Esophagus muscularis mucosa (tissue), 4 donors: Measurements from ENCODE around the gene ZRANB2. TPM values are rescaled to one million over a fixed set of nuclear protein-coding genes. Genes with fewer than 3 reads are reported as not detected.

Source experiments
- DNase-seq: peaks from one replicate; pipeline ENCODE4 v3.0.0-alpha.2; 2017; ENCODE audit errors: extremely low spot score
- H3K27ac ChIP-seq, 4 donors: fragments of 200-600 bp; sonication (generic); replicated peaks in 1 of 4; 1 replicate in 3 of 4; 2 replicates in 1 of 4; pipeline ENCODE4 v1.5.1; 2016 to 2019; ENCODE audit warnings: mild to moderate bottlenecking in 1 of 4
- H3K27me3 ChIP-seq, 4 donors: fragments of 200-600 bp; sonication (generic); one replicate each; pipeline versions ENCODE4 v1.5.1 to v1.6.0; 2016 to 2019
- H3K36me3 ChIP-seq, 4 donors: fragments of 200-600 bp; sonication (generic); one replicate each; pipeline ENCODE4 v1.5.1; 2016 to 2019
- H3K4me1 ChIP-seq, 4 donors: fragments of 200-600 bp; sonication (generic); one replicate each; pipeline ENCODE4 v1.5.1; 2016 to 2019
- H3K4me3 ChIP-seq, 4 donors: fragments of 200-600 bp; sonication (generic); 1 replicate in 2 of 4; 2 replicates in 2 of 4; pipeline ENCODE4 v1.5.1; 2016 to 2019; ENCODE audit warnings: mild to moderate bottlenecking in 4 of 4, moderate library complexity in 1 of 4
- H3K9me3 ChIP-seq, 4 donors: fragments of 200-600 bp; sonication (generic); 1 replicate in 3 of 4; 2 replicates in 1 of 4; pipeline ENCODE4 v1.5.1; 2016 to 2019
- EP300 ChIP-seq: sonication (generic); formaldehyde crosslinking; IDR thresholded peaks from one replicate; pipeline ENCODE4 v1.6.1; 2017; ENCODE audit warnings: antibody characterized with exemption
- POLR2A ChIP-seq: fragments of 450-650 bp; IDR thresholded peaks from one replicate; pipeline ENCODE4 v1.6.1; 2017; ENCODE audit warnings: antibody characterized with exemption, moderate library complexity, mild to moderate bottlenecking, low read depth
- POLR2AphosphoS5 ChIP-seq, 2 donors: sonication (generic); formaldehyde crosslinking; IDR thresholded peaks; one replicate each; pipeline ENCODE4 v1.6.1; 2017; ENCODE audit warnings: antibody characterized with exemption in 2 of 2
- WGBS: methylation state at CpG from one replicate; pipeline ENCODE4 v1.1.5; 2018; 5-methylcytosine and 5-hydroxymethylcytosine counted together
- intact Hi-C: fragments of 100-400 bp; cut with DNase I; formaldehyde crosslinking; loops from one replicate; pipeline ENCODE4 v1.15.1; 2023
- total RNA-seq, 4 donors: library from RNA; depleted of rRNA; stranded (reverse); fragments of >200 nt; gene quantifications; one replicate each; pipeline versions ENCODE4 v1.1.0 to v1.2.1, GENCODE V29; 2016
- TF ChIP-seq, protein P1 (sequence below), 3 experiments: fragments of 200-600 bp in 2 of 3; fragments of 450-650 bp in 1 of 3; sonication (generic) in 2 of 3; IDR thresholded peaks; one replicate each; pipeline ENCODE4 v1.5.1; 2017 to 2019; ENCODE audit warnings: antibody characterized with exemption in 3 of 3, mild to moderate bottlenecking in 2 of 3, moderate library complexity in 1 of 3

Gene ZRANB2
- total RNA-seq, 4 donors from 2014 or later, result 37.2 to 65.6 (median 40.0) TPM

DNA sequence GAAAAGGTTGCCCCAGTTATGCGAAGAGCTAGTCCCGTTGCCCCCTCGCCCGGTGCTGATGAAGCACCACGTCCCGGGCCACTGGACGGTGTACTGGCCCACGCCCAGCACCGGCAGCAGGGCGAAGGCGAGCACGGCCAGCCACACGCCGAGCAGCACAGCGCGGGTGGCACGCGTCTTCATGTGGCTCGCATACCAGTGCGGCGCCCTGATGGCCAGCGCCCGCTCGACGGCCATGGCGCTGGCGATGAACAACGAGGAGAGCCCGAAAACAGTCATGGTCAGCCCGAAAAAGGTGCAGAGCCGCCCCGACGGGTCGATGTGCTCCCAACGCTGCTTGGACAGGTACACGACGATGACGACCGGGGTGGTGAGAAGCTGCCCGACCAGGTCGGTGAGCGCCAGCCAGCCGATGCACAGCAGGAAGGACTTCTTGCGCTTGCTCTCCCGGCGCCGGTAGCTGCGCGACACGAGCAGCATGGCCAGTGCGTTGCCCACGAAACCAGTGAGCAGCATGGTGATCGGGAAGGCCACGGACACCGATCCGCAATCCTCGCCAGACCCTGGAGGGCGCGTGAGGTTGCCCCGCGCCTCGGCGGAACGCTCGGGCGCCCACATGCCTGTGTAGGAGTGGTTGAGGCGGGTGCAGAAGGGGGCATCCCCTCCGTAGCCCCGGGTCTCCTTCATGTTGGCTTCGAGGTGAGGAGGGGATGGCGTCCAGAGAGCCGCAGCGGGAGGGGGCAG lies 33.8 kb downstream of the ZRANB2 start:
- H3K9me3 ChIP-seq, result no peaks in the 10 kb centered on the region
- peak overlapping the region in 3 of 4 donors; percentile 26 to 54 (median 40) for H3K27ac ChIP-seq
- intact Hi-C loops, result loop anchor here (5.0 kb wide), 1 partner anchor 515 kb away; no protein-coding TSS in a partner anchor
- H3K27me3 ChIP-seq, result peaks cover 5 to 34% (median 7%) of the 10 kb centered on the region in 4 donors
- TF ChIP-seq EP300 (no peak), POLR2AphosphoS5 (IDR thresholded peaks at IDR 0.05) (no peak), POLR2A (no peak)
- TF ChIP-seq, protein P1, sequence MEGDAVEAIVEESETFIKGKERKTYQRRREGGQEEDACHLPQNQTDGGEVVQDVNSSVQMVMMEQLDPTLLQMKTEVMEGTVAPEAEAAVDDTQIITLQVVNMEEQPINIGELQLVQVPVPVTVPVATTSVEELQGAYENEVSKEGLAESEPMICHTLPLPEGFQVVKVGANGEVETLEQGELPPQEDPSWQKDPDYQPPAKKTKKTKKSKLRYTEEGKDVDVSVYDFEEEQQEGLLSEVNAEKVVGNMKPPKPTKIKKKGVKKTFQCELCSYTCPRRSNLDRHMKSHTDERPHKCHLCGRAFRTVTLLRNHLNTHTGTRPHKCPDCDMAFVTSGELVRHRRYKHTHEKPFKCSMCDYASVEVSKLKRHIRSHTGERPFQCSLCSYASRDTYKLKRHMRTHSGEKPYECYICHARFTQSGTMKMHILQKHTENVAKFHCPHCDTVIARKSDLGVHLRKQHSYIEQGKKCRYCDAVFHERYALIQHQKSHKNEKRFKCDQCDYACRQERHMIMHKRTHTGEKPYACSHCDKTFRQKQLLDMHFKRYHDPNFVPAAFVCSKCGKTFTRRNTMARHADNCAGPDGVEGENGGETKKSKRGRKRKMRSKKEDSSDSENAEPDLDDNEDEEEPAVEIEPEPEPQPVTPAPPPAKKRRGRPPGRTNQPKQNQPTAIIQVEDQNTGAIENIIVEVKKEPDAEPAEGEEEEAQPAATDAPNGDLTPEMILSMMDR (IDR thresholded peaks at IDR 0.05), result no peak
- H3K4me3 ChIP-seq, result peak overlapping the region; percentile 59 to 71 (median 64)
- no peaks in the 10 kb centered on the region for H3K36me3 ChIP-seq
- 10% methylated on average over 28 of the region's 73 CpGs for WGBS
- DNase-seq, result no peak
- peaks cover 16 to 32% (median 23%) of the 10 kb centered on the region in 4 donors for H3K4me1 ChIP-seq

DNA sequence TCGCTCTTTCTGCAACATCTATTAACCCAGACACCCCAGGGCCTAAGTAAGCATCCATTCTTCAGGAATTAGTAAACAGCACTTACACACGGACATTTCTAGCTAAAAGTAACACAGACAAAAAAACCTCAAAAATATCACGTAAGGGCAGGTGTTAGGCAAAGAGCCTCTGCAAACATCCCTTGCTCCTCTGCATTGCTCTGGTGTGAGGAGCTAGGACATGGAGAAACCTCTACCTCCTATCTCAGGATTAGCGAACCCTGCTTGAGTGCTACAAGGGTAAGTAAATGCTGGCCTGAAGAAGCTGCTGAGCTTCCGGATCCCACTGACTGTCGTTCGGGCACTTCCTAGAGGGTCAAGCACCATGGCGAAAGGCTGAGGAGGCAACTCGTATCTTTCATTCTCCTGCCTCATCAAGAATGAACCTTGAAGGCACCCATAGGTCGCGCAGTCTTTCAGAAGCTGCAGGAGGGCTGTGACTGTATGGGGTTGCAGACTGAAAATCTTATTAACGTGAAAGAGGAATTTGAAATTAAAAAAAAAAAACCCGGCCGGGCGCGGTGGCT lies 35.3 kb downstream of the ZRANB2 start:
- no peak overlapping the region for H3K27ac ChIP-seq
- DNase-seq, result no peak
- WGBS, result 82% methylated on average over 16 of the region's 16 CpGs
- intact Hi-C loops, result loop anchor here (5.0 kb wide), 1 partner anchor 513 kb away; no protein-coding TSS in a partner anchor
- H3K4me1 ChIP-seq, result peaks cover 16 to 32% (median 28%) of the 10 kb centered on the region in 4 donors
- no peaks in the 10 kb centered on the region for H3K36me3 ChIP-seq
- TF ChIP-seq, protein P1 (IDR thresholded peaks at IDR 0.05), result no peak
- H3K9me3 ChIP-seq, result no peaks in the 10 kb centered on the region
- H3K4me3 ChIP-seq, result peak overlapping the region; percentile 10 to 59 (median 32)
- peaks cover 5 to 27% (median 7%) of the 10 kb centered on the region in 4 donors for H3K27me3 ChIP-seq

DNA sequence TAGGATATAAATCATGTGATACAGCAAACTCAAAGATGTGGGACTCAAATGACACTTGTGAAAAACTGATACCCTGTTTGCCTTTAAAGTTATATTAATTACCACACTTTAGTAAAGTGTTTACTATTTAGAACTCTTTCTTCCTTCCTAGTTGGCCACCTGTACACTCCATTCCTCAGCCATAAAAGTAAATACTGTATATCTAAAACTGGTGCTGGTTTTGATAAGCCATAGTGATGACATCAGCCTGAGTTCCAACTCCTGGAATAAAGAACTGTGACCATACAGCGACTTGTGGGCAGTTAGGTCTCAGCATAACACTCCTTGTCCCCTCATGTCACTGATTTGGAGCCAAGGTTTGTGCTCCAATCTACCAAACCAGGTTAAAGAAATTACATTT lies 36.0 kb downstream of the ZRANB2 start:
- Histone ChIP-seq H3K27me3 (peaks cover 5 to 27% (median 7%) of the 10 kb centered on the region in 4 donors), H3K4me1 (peaks cover 16 to 32% (median 28%) of the 10 kb centered on the region in 4 donors), H3K27ac (no peak overlapping the region), H3K9me3 (no peaks in the 10 kb centered on the region), H3K4me3 (peak overlapping the region in 1 of 4 donors; percentile 36), H3K36me3 (no peaks in the 10 kb centered on the region)
- intact Hi-C loops, result loop anchor here (5.0 kb wide), 1 partner anchor 513 kb away; no protein-coding TSS in a partner anchor
- no peak for DNase-seq
- TF ChIP-seq, protein P1 (IDR thresholded peaks at IDR 0.05), result no peak
- TF ChIP-seq POLR2A, result no peak
- TF ChIP-seq EP300, result no peak
- no peak for TF ChIP-seq POLR2AphosphoS5 (IDR thresholded peaks at IDR 0.05)
- 88% methylated on average over 1 of the region's 1 CpG for WGBS

DNA sequence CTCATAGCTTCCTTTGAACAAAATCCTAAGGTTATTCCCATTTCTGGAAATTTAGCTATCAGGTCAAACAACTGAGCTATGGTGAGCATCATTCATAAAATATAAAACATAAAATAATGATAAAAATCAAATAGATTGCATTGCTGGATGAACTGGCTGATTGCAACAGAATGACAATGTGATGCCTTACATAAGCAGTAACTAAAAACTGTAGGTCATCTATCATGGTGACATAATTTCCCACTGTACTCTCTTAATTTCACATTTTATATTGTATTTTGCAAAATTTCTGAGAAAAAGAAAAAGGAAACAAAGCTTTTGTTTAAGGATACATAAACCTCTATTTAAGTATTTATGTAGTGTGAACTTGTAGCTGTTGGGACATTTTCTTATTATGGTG lies 37.8 kb downstream of the ZRANB2 start:
- H3K4me3 ChIP-seq, result no peak overlapping the region
- no peaks in the 10 kb centered on the region for H3K36me3 ChIP-seq
- peaks cover 14 to 28% (median 25%) of the 10 kb centered on the region in 4 donors for H3K4me1 ChIP-seq
- TF ChIP-seq POLR2A, result no peak
- TF ChIP-seq, protein P1 (IDR thresholded peaks at IDR 0.05), result no peak
- no peak for TF ChIP-seq EP300
- TF ChIP-seq POLR2AphosphoS5 (IDR thresholded peaks at IDR 0.05), result no peak
- H3K27ac ChIP-seq, result no peak overlapping the region
- peaks cover 5 to 24% (median 7%) of the 10 kb centered on the region in 4 donors for H3K27me3 ChIP-seq
- no peak for DNase-seq
- no peaks in the 10 kb centered on the region for H3K9me3 ChIP-seq
- intact Hi-C loops, result no loop called here
